Cerebellar nuclear complex (tissue), 1 donor: Measurements from ENCODE around the gene SERPINB8.

Experiments
- DNase-seq, 2 experiments: peaks; one replicate each; lab custom pipeline; 2025; lab: John Stamatoyannopoulos, UW

The SERPINB8 gene

DNA sequence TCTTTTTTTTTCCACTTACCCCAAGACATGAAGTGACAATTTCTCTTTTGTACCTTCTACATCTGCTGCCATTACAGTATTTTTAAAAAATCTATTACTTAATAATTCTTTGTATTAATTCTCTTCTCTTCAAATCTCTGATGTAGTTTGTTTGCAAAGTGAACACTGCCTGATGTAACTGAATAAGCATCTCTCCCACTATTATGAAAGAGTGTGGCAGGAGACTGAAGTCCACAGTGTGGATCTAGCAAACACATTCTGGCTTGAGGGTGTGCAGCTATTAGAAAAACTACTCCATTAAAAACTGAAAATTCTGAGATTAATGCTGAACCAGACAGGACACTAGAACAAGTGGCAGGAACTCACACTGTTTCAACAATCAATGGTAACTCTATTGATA is 5.0 kb upstream of the SERPINB8 start:
- DNase-seq = no peak

DNA sequence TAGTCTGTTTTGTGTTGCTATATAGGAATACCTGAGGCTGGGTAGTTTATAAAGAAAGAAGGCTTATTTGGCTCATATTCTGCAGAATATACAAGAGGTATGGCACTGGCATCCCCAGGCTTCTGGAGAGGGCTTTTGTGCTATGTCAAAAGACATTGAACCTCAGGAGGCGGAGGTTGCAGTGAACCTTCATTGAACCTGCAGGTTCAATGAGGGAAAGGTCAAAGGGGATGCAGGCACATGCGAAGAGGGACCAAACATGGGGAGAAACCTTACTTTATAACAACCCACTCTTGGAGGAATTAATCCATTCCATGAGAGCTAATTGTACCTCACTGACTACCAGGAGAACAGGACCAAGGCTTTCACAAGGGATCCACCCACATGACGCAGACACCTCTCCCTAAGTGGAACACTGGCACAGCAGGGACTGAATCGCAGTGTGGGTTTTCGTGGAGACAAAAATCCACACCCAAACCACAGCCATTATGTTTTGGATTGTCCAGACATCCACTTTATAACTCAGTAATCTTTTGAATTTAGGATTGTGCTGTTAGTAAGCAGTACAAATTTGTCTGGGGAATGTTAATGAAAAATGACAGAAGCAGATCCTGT is 4.1 kb upstream of the SERPINB8 start:
- no peak for DNase-seq

DNA sequence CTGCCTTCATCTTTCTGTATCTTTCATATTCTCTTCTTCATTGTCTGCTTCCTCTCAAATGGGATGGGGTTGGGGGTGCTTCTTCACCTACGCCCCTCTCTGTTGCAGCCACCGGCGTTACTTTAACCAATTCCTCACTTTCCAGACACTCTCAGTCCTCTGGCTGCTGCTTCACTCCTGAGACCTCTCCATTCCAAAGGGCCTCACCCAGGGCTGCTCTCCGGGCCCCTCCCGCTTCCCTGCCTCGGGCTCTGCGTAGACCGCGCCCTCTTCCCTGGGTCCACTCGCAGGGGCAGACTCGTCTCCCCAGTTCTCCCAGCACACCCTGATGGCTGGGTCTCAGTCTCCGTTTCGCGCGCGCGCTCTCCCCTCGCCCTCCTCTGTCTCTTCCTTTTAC is 926 bp downstream of the SERPINB8 start:
- peak in 1 of 2 experiments; percentile 37 for DNase-seq

DNA sequence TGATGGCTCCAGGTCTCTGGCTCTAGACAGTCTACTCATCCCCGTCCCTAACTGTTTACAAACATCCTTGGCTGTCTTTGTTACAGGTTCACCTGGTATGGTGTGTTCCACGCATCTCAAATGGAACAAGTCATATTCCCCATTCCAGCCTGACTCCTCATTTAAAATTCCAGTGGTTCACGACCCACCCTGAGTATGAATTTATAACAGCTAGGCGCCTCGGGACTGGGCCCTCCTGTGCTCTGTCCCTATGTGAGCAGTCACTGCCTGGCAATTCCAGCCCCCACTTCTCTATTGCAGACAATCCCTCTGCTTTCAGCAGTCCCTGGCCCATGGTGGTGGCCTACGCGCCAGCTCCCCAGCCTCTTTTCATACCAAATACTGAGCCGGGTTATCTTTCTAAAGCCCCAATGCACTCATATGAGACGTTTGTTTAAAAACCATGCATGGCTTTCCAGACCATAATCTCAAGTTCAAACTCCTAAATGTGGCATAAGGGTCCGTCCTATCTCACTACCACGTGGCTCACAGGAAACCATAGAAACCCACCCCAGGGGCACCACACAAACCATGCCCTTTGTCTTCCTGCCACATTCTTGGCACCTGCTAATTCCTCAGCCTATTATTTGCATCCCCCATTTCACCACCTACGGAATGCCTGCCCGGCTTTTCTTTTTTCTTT is 1.6 kb downstream of the SERPINB8 start:
- no peak for DNase-seq

DNA sequence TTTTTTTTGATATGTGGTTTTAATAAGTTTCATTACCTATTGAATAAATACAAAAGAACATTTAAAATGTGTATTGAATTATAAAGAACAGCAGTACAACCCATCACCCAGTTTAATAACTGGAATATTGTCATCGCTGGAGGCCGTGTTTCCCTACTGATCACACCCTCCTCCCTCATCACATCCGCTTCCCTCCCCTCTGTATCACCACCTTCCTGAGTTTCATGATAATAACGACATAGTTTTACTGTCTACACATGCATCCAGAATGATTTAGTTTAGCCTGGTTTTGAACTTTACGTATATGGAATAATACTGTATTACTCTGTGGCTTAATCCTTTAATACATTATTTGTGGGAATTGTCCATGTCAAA is 2.1 kb downstream of the SERPINB8 start:
- DNase-seq = no peak

DNA sequence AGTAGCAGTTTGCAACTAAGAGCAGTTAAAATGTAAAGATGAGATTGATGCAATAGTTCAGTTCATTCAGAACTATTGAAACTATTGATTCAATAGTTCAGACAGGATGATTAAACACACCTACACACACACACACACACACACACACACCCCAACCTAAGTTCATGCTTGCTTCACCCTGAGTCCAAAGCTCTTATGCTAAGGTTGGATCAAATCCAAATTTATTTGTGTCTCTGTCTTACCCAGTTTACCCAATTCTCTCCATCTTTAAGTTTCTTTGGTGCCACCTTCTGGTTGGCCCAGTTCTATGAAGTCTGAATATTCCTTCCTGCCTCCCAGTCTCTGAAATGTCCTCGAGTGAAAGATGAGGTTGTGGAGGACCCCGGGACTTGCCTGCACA is 5.1 kb downstream of the SERPINB8 start:
- no peak for DNase-seq

DNA sequence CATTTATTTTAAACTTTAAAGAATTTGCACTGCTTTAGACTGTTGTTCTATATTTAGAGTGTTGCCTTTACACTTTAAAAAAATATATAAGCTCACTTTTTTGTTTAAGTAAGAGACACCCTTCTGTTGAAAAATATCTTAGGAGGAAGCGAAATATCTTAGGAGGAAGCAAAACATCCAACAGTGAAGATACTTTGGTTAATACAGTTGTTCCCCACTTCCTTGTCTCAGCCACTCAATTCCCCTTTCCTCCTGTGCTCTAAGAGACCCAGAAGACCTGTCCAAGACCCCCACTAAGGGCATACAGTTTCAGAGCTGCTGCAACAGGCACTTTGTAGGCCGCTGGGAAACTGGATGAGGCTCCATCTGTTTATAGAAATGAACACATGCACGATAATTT is 5.7 kb downstream of the SERPINB8 start:
- DNase-seq = no peak

DNA sequence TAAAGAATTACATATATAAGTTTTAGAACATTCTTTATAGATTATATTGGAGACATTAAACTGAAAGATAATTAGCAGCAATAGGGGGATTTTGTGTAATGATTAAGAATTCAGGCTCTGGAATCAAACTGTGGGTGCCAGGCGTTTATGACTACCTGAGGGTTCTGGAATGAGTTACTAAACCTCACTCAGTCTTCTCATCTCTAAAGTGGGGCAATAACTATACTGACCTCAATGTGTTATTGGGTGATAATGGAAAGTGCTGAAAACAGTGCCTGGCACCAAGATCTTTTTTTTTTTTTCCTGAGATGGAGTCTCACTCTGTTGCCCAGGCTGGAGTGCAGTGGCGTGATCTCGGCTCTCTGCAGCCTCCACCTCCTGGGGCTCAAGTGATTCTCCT is 7.2 kb downstream of the SERPINB8 start:
- DNase-seq = no peak

DNA sequence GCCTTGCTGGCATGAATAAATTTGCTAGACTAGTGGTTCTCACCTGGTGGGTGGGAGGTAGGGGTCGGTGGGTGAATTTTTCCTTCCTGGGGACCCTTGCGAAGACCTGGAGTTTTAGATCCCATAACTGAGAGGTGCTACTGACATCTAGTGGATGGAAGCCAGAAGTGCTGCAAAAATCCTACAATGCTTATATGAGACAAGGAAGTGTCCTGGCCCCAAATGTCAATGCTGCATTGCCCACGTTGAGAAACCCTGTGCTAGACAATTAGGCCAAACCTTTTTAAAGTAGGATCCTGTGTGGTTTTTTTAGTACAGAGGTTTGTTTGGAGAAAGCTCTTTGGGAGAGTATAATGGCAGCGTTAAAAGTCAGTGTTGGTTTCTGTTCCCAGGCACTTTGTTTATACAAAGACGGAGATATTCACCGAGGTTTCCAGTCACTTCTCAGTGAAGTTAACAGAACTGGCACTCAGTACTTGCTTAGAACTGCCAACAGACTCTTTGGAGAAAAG is 9.6 kb downstream of the SERPINB8 start:
- no peak for DNase-seq

DNA sequence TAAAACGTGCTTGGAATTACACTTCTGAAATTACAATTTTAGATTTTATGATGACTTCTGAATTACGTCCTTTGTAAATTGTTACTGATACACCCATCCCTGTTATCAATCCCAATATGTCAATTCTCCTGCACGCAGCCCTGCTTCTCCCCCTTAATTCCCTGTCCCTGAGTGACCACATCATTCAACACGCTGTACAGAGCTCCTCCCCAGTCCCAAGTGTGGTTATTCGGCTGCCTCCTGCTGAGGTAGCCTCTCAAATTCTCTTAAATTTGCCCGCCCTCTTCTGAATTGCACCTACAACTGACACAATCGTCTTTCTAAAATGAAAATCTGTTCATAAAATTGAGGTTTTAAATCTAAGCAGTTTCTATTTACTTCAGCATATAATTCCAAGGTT is 10.1 kb downstream of the SERPINB8 start:
- DNase-seq = no peak

DNA sequence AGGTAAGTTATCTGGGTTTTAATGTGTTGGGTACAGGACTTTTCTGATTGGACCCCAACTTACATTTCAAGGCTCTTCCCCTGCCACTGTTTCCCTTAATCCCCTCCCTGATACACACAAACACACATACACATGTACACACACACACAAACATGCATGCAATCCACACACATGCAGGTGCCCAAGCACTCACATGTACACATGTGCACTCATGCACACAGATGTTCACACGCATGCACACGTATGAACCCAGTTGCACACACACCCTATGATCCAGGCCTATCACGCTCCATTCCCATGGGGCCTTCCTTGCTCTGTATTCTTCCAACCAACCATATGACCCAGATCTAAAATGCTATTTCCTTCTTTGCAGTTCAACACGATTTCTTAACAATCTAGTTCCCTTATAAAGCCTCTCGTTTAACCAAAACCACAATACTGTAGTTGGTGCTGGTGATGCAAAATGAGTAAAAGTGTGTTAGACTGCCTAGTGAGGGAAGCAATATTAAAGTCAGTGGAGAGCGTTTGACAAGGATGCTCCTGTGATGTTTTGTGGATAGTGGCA is 11.1 kb downstream of the SERPINB8 start:
- no peak for DNase-seq

DNA sequence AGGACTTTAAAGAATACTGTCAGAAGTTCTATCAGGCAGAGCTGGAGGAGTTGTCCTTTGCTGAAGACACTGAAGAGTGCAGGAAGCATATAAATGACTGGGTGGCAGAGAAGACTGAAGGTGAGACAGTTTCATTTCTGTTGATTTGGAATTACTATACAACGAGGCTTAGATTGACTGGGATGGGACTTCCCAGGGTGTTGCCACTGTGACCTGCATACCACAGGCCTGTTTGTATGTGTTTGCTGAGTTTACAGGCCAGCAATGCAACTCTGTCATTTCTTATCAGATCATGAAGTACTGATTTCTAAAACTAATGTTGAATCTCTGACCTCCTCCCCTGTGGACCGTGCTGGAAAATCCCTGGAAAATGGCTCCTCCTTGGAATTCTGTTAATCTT is 11.8 kb downstream of the SERPINB8 start:
- no peak for DNase-seq

DNA sequence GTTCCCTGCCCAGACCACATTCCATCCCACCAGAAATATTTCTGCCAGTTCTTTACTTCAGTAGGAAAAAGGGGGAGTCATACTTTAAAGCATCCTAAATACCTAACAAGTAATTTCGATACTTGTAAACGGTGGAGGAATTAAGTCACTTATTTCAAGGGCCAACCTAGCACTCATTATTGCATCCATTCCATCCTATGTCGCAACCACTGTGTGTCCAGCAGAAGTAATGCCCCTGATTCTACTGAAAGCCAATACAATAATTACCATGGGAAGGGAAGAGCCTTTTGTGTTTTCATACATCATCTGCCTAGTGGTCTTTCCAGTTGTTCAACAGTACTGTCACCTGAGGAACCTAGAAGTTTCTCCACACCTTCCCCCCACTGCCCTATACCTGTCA is 12.5 kb downstream of the SERPINB8 start:
- no peak for DNase-seq

DNA sequence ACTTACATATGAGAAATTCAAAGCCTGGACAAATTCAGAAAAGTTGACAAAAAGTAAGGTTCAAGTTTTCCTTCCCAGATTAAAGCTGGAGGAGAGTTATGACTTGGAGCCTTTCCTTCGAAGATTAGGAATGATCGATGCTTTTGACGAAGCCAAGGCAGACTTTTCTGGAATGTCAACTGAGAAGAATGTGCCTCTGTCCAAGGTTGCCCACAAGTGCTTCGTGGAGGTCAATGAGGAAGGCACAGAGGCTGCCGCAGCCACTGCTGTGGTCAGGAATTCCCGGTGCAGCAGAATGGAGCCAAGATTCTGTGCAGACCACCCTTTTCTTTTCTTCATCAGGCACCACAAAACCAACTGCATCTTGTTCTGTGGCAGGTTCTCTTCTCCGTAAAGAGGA is 17.0 kb downstream of the SERPINB8 start:
- no peak for DNase-seq

DNA sequence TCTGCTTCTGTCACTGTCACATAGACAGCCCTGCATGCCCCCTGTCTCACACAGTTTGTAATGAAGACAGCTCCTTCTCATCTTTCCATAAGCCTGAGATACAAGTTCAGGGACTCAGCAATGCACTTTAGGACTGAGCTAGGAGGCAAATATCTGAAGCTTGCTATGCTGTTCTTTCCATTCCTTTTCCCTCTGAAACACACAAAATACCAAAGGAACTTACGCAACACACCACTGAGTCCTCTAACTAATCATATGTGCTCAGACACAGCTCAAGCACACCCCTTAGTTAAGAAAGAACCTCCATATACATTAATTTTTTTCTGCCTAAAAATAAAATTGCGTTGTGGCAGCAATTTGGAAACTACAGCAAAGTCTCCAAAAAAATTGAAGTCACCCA is 17.9 kb downstream of the SERPINB8 start:
- DNase-seq = no peak

DNA sequence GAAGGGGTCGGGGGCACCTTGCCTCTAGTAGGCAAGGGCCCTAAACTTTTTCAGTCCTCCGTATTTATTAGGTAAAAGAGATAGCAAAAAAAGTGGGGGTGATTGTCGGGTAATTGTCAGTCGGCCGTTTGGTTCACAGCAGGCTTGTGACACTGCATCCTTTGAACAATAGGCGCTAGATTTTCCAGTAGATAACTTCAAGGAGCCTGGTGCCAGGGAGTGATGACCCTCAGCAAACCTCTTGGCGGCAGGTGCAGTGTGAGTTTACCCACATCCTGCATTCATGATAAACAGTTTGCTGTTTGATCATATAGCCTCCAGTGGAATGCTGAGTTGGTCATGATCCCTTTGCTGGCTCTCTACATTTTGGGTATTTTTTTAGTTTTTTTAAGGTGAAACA is 22.9 kb downstream of the SERPINB8 start:
- DNase-seq = no peak

DNA sequence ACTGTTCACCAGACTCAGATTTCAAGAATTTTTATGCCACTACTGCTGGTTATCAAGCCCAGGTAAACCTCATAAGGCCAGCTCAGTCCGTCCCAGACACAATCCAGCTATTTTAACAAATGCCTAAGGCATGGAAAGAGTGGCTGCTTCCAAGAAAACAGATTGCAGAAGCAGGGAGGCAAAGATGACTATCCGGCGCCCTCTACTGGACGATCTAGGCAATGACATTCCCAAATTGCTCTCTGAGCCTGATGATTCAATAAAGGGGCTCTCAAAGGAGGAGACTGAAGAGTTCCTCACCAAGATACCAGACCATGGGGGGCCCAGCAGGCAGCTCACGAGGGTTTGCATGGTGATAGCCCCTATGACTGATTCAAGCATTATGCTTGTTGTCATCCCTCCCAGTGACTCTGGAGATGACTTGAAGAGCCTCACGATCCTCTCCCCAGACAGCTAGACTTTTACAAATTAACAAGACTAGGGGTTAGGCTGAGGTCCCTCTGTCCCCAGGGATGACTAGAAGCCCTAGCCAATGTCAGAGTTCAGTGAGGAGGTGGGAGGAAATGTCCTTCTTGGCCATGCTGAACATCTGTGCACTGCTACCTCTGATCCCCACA is 25.0 kb downstream of the SERPINB8 start:
- DNase-seq = no peak

DNA sequence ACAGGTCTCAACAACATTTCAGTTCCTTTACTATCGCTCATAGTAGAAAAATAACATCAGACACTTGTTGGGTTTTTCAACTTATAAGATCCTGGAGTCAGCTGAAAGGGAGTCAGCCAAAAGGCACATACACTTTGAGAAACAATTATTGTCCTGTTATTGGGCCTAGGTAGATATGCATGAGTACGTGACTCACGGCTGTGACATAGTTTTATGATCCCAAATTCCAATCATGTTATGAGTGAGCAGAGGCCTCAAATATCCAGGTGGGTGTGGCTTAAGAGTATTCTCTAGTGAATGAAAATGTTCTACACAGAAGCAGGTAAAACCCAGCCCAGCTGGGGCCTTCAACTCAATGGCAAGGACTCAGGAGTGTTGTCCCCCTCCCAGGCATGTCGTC is 27.2 kb downstream of the SERPINB8 start:
- DNase-seq = no peak

DNA sequence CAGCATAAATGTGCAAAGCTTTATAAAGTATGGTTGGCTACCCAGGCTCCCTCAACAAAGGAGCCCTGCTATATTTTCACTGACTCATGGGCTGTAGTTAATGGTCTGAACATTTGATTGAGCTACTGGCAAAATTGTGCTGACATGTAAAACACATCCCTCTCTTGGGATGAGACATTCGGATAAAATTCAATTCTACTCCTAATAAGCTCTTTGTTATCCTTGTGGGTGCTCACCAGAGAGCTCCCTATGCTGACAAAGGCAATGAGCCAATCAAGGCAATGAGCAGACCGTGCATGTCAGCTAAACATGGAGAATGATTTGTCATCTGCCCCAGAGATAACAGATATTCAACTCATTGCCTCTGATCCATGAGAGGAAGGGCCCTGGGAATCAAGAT is 27.7 kb downstream of the SERPINB8 start:
- DNase-seq = no peak

DNA sequence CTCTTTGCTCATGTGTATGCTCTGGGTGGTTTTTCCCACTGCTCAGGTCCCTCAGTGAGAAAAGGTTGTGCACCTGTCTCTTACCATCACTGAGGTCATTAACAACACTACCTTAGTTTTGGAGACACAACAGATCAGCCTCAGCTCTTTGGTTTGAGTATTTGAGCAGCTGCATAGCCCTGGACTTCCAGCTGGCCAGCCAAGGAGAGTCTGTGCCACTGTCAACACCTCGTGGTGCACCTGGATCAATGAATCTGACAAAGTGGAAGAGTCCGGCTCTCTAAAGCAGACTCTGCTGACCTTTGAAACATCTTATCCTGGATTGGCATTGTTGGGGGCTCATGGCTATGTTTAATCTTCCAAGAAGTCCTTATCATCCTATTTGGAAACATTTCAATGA is 30.0 kb downstream of the SERPINB8 start:
- no peak for DNase-seq

DNA sequence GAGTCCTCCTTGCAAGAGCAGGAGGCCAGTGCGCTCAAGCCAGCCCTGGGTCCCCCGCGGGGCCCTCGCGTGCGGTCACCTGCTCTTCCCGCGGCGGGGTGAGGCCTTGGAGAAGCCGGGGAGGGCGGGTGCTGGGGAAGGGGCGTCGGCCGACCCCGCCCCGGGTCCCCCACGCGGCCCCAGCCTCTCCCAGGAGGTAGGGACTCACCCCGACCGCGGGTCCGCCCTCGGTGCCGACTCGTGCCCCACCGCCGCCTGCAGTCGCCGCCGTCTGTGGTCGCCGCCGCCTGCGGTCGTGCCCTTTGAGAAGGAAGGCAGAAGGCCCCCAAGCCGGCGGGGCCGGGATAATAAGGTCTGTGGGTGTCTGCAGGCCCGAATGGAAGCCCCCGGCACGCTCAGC is 32.7 kb downstream of the SERPINB8 start:
- DNase-seq = no peak

DNA sequence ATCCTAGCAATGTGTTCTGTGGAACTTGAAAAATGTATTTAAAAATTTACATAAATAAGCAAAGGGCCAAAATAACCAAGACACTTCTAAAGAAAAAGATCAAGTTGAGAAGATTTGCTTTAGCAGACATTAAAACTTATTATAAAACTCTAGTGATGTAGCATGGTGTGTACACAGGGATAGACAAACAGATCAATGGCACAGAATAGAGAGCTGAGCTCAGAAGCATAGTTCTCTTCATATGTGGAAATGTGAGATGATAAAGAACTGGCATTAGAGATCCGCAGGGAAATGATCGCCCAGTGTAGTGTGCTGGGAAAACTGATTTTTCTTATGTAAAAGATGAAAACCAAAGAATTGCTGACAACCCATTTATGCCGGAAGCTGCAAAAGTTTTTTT is 39.4 kb downstream of the SERPINB8 start:
- DNase-seq = no peak

DNA sequence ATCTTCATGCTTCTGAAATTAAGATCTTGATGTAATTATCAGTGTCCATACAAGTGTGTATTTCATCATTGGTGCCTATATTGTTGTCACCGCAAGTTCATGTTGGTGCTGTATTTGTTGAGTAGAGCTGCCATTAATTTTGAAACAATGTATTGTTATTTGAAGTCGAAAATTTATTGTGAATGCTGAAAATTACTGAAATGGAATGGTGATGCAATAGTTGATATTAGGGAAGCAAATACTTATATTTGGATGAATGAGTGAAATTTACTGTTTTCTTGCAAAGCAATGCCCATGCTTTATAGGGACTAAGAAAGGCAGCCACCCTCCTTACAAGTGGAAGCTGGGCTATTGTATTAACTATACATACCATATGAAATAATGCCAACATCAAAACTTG is 41.6 kb downstream of the SERPINB8 start:
- DNase-seq = no peak
